ENCODE data around the gene ZNF883.
A peak's percentile ranks its signal among the peaks of the same experiment; 100 is the strongest.
"Not testable (repeated sequence)": the region's sequence is repeated elsewhere in the genome, so short reads cannot be mapped to it uniquely, and the experiment has no call there.

ZNF883 gene

DNA sequence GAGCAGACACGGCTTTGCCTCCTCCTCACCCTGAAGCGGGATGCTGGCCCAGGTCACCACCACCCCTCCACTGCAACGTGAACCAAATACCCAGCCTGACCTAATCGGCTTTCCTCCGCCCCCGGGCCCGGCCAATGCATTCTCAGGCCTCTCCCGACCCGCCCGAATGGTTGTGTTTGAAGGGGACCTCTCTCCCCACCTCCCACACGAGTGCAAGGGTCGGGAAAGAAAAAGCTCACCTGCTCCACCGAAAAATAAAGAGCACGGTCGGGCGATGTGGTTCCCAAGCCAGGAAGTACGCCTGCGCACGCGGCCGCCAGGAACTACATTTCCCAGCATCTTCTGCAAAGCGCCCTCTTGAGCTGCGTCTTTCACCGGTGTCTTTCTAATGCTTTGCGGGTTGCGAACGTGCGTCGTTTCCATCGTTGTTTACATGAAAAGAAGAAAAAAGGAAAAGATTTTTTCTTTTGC, at the start of gene ZNF883:
TSS of gene ZNF883 (minus strand) at position 282 of the 471 bp plus-strand sequence.
- H3K4me1 Mint-ChIP-seq = peaks cover 4 to 12% of the 10 kb centered on the region in 2 donors
- H3K27me3 Mint-ChIP-seq = peaks cover 14 to 49% of the 10 kb centered on the region in 2 donors
- peaks cover 4 to 30% of the 10 kb centered on the region in 2 donors for H3K36me3 Mint-ChIP-seq
- H3K9me3 Mint-ChIP-seq = peaks cover 13 to 19% of the 10 kb centered on the region in 2 donors
- peak within 1 kb of the TSS; percentile 70 for H3K27ac Mint-ChIP-seq
- H3K4me3 Mint-ChIP-seq = peak within 1 kb of the TSS; percentile 86 to 91
- DNase-seq = peak; percentile 23
- peak; percentile 83 to 88 for ATAC-seq (replicated peaks)

DNA sequence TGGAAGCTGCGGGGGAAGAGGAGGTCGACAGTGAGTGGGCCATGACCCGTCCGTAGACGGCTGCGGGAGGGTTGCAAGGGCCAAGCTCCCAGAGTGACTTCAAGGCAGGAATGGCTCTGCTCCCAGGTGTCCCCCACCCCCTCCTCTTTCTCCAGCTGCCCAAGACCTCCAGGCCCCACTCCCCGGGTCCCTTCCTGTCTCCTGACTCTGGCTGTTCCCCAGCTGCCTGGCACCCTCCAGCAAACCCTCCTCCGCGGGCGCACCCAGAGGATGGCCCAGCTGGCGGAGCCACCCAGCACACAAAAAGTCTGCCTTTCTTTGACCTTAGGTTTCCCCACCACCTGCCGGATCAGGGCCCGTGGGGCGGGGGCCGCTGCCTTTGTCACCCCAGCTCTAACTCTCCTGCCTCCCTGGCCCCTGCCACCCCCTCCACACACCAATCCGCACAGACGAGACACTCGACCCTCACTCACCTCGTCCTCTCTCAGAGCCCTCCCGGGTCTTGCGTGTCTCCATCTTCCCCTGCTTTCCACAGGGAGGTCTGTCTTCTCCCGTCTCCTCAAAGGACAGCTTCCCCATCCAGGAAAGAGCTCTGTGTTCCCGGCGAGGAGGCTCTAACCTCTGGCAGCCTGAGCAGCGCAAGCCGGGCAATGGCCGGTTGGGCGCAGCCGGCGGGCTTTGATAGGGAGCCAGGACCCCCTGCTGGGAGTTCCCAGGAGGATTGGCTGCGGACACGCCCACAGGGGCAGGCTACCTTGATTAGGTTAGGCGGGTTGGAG, 49.3 kb upstream of the ZNF883 start:
- H3K4me3 Mint-ChIP-seq; H3K9me3 Mint-ChIP-seq; DNase-seq; H3K4me1 Mint-ChIP-seq; H3K27ac Mint-ChIP-seq; H3K36me3 Mint-ChIP-seq; ATAC-seq (replicated peaks): not testable (repeated sequence)
- peaks cover 11 to 12% of the 10 kb centered on the region in 2 donors for H3K27me3 Mint-ChIP-seq

DNA sequence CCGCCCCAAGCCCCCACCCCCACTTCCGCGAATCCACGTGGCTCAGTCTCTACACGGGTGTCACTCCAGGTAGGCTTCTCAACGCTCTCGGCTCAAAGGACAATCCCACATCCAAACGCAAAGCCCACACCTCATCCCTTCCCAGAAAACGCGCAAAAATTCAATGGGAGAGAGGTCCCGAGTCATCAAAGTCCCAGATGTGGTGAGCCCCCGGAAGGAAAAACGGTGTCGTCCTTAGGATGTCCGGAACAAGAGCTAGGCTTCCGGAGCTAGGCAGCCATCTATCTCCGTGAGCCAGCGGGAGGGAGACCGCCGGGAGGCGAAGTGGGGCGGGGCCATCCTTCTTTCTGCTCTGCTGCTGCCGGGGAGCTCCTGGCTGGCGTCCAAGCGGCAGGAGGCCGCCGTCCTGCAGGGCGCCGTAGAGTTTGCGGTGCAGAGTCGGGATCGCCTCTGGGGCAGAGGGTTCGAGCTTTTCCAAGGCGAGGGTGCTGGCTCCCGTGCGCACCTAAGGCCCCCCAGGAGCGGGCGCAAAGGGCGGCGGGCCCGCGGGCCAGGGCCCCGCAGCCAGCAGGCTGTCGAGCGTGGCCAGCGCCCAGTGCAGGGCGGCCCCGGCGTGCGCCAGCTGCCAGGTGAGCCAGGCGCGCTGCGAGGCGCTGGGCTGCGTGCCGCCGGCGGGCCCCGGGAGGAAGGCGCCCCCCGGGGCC, 47.7 kb upstream of the ZNF883 start:
- H3K36me3 Mint-ChIP-seq; ATAC-seq (replicated peaks); H3K4me1 Mint-ChIP-seq; H3K9me3 Mint-ChIP-seq; DNase-seq: not testable (repeated sequence)
- Mint-ChIP-seq H3K27me3 (peaks cover 11 to 12% of the 10 kb centered on the region in 2 donors), H3K4me3 (peak overlapping the region in 1 of 2 donors; percentile 51), H3K27ac (peak overlapping the region; percentile 68)

DNA sequence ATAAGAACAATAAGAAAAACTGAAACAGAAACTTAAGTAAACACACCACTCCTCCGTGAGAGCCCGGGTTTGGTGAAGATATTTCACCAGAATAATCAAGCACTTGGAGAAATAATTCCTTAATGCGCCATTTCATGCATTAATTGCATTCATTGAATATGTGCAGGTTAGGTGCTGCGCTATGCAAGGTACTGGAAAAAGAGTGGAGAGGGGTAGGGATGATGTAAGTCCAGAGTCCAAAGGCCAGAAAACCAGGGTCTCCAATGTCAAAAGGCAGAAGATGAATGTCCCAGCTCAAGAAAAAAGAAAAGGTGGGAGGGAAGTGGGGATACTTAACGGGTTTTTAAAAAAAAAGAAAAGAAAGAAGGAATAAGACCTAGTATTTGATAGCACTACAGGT, 45.2 kb upstream of the ZNF883 start:
- ATAC-seq (replicated peaks) = no peak
- H3K4me3 Mint-ChIP-seq = no peak overlapping the region
- H3K9me3 Mint-ChIP-seq = peaks cover 4 to 5% of the 10 kb centered on the region in 2 donors
- H3K4me1 Mint-ChIP-seq = peaks cover 0 to 3% of the 10 kb centered on the region in 2 donors
- H3K27ac Mint-ChIP-seq = no peak overlapping the region
- peaks cover 2 to 8% of the 10 kb centered on the region in 2 donors for H3K36me3 Mint-ChIP-seq
- no peak for DNase-seq
- peaks cover 11 to 12% of the 10 kb centered on the region in 2 donors for H3K27me3 Mint-ChIP-seq

DNA sequence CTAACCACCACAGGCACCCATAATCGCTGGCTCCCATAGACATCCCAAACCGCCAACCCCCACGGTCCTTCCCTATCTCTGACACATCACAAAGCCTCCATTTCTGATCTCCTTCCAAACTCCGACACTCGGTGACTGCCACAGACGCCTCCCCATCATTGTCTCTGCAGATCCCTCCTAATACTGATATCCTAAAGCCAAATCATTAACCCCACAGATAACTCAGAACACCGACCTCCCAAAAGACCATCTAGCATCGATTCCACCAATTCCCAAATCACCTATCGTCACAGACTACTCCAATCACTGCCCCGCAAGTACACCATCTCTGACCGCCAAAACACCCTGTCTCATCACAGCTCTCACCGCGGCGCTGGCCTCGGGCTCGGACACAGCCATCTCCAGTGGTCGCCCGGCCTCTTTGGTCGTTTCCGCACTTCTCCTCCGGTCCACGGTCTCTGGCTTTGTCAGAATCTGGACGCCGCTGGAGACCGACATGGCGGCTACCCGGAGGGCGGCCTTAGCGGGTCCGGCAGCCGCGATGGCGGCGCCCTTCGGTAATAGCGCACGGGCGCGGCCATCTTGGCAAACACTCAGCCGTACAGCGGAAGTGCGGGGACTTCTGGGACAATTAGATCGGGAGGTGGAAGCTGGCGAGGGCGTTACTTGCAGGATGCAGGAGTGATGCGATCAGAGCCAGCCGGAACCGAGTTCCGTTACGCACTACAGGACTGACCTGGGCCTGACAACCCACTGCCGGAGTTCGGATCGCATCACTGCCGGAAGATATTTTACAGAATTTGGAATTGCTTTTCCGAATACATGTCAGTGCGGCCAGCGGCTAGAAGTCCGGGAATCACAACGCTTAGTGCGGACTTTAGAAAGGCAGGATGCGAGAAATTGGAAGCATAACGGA, 44.5 kb upstream of the ZNF883 start, which contains the start of gene ZFP37:
TSS of gene ZFP37 (minus strand) at position 534 of the 916 bp plus-strand sequence. CDS start at position 498, 36 bp downstream.
- H3K4me1 Mint-ChIP-seq = peaks cover 0 to 3% of the 10 kb centered on the region in 2 donors
- H3K9me3 Mint-ChIP-seq = peaks cover 4 to 5% of the 10 kb centered on the region in 2 donors
- peak; percentile 97 for ATAC-seq (replicated peaks)
- H3K36me3 Mint-ChIP-seq = peaks cover 2 to 8% of the 10 kb centered on the region in 2 donors
- H3K27ac Mint-ChIP-seq = no peak within 1 kb of the TSS
- peak; percentile 78 for DNase-seq
- H3K4me3 Mint-ChIP-seq = no peak within 1 kb of the TSS
- H3K27me3 Mint-ChIP-seq = peaks cover 11 to 12% of the 10 kb centered on the region in 2 donors

DNA sequence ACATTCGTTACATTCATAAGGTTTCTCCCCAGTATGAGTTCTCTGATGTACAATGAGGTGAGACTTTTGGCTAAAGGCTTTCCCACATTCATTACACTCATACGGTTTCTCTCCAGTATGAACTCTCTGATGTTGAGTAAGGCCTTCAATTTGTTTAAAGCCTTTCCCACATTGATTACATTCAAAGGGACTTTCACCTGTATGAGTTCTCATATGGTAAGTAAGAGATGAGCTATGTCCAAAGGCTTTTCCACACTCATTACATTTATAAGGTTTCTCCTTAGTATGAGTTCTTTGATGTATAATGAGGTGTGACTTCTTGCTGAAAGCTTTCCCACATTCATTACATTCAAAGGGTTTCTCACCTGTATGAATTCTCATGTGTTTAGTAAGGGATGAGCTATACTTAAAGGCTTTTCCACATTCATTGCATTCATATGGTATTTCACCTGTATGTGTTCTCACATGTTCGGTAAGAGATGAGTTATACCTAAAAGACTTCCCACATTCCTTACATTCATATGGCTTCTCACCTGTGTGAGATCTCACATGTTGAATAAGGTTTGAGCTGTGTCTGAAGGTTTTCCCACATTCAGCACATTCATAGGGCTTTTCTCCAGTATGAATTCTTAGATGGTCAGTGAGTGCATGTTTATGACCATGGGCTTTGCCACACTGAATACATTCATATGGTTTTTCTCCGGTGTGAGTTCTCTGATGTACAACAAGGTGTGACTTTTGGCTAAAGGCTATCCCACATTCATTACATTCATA, 31.1 kb upstream of the ZNF883 start:
- H3K27me3 Mint-ChIP-seq = no peaks in the 10 kb centered on the region
- no peak overlapping the region for H3K4me3 Mint-ChIP-seq
- peaks cover 40 to 60% of the 10 kb centered on the region in 2 donors for H3K36me3 Mint-ChIP-seq
- no peak overlapping the region for H3K27ac Mint-ChIP-seq
- H3K9me3 Mint-ChIP-seq = peaks cover 32% of the 10 kb centered on the region in 2 donors
- ATAC-seq (replicated peaks) (no peak), DNase-seq (no peak)
- no peaks in the 10 kb centered on the region for H3K4me1 Mint-ChIP-seq

DNA sequence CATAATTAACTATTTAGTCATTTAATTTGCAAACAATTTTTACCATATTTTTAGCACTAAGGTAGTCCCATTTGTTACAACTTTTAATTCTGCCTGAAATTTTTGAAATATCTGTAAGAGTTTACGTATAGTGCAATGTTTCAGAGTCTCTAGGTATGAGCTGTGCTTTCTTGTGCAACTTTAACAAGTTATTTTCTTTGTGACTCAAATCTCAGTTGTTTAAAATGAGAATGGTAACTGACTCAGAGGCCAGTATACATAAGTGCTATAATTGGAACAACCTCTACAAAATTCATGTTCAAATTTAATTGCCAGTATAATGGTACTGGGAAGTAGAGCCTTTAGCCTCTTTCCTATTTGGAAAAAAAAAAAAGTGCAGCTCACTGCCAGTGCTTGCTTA, 14.2 kb upstream of the ZNF883 start:
- H3K9me3 Mint-ChIP-seq = peaks cover 22 to 28% of the 10 kb centered on the region in 2 donors
- no peak for DNase-seq
- peaks cover 10 to 20% of the 10 kb centered on the region in 2 donors for H3K27me3 Mint-ChIP-seq
- H3K27ac Mint-ChIP-seq = no peak overlapping the region
- H3K4me3 Mint-ChIP-seq = no peak overlapping the region
- no peak for ATAC-seq (replicated peaks)
- H3K36me3 Mint-ChIP-seq = peaks cover 11 to 25% of the 10 kb centered on the region in 2 donors
- H3K4me1 Mint-ChIP-seq = no peaks in the 10 kb centered on the region

DNA sequence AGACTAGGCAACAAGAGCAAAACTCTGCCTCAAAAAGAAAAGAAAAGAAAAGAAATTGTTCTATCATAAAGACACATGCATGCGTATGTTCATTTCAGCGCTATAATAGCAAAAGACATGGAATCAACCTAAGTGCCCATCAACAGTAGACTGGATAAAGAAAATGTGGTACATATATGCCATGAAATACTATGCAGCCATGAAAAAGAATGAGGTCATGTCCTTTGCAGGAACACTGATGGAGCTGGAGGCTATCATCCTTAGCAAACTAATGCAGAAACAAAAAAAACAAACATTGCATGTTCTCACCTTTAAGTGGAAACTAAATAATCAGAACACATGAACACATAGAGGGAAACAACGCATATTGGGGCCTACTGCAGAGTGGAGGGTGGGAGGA, 6.3 kb upstream of the ZNF883 start:
- H3K27me3 Mint-ChIP-seq = peaks cover 3 to 17% of the 10 kb centered on the region in 2 donors
- peaks cover 6 to 7% of the 10 kb centered on the region in 2 donors for H3K36me3 Mint-ChIP-seq
- H3K4me3 Mint-ChIP-seq = no peak overlapping the region
- DNase-seq = no peak
- peaks cover 0 to 4% of the 10 kb centered on the region in 2 donors for H3K4me1 Mint-ChIP-seq
- H3K9me3 Mint-ChIP-seq = peaks cover 18 to 33% of the 10 kb centered on the region in 2 donors
- ATAC-seq (replicated peaks) = no peak
- no peak overlapping the region for H3K27ac Mint-ChIP-seq

DNA sequence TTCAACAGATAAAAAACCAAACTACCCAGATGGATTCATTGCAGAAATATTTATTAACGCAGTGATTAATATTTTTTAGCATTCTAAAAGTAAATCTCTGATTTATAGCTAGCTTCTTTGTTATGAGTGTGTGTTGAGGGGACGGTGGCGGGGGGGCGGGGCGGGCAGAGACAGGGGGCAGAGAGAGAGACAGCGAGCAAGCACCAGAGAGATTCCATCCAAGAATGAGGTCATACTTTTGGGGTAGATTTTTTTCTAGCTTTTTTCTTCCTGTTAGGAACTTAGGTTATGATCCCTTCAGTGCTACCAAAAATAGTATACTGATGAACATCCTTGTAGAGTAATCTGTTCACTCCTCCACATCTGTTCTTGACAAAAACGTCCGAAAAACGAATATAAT, 500 bp upstream of the ZNF883 start:
- H3K27me3 Mint-ChIP-seq = peaks cover 14 to 49% of the 10 kb centered on the region in 2 donors
- DNase-seq = no peak
- no peak overlapping the region for H3K4me3 Mint-ChIP-seq
- H3K9me3 Mint-ChIP-seq = peaks cover 13 to 20% of the 10 kb centered on the region in 2 donors
- H3K4me1 Mint-ChIP-seq = peaks cover 4 to 12% of the 10 kb centered on the region in 2 donors
- no peak for ATAC-seq (replicated peaks)
- no peak overlapping the region for H3K27ac Mint-ChIP-seq
- H3K36me3 Mint-ChIP-seq = peaks cover 4 to 25% of the 10 kb centered on the region in 2 donors

DNA sequence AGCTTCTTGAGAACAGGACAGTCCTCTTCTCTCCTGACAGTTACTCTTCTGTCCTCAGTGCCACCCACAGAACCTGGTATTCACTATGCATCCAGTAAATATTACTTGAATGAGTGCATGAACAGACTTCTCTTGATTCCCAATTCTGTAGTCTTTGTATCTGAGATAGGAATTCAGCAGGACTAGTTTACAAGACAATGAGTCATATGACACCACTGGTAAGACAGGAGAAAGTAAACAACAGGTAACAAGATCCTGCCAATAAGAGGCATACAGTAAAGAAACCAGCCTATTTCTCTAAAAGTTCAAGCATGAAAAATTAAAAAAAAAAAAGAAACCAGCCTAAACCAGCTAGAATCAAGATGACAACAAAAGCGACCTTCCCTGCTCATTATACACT, 6.2 kb downstream of the ZNF883 start:
- H3K4me1 Mint-ChIP-seq = no peaks in the 10 kb centered on the region
- H3K9me3 Mint-ChIP-seq = peaks cover 25 to 37% of the 10 kb centered on the region in 2 donors
- no peak overlapping the region for H3K27ac Mint-ChIP-seq
- peaks cover 15 to 46% of the 10 kb centered on the region in 2 donors for H3K36me3 Mint-ChIP-seq
- no peak overlapping the region for H3K4me3 Mint-ChIP-seq
- ATAC-seq (replicated peaks) (no peak), DNase-seq (no peak)
- peaks cover 3 to 12% of the 10 kb centered on the region in 2 donors for H3K27me3 Mint-ChIP-seq

DNA sequence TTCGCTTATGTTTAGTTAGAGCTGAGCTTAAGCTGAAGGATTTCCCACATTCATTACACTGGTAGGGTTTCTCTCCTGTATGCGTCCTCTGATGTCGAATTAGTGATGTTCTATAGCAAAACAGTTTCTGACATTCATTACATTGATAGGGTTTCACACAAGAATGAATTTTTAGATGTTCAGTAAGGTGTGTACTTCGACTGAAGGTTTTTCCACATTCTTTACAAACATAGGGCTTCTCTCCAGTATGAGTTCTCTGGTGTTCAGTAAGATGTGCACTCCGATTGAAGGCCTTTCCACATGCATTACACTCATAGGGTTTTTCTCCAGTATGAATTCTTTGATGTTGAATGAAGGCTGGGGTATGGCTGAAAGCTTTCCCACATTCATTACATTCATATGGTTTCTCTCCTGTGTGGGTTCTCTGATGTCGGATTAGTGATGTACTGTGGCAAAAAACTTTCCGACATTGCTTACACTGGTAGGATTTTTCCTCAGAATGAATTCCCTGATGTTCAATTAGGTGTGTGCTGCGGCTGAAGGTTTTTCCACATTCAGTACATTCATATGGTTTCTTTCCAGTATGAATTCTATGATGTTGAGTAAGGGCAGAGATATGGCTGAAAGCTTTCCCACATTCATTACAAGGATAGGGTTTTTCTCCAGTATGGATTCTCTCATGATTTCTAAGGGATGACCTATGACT, 14.6 kb downstream of the ZNF883 start:
- Mint-ChIP-seq H3K4me3 (no peak overlapping the region), H3K9me3 (peaks cover 42 to 54% of the 10 kb centered on the region in 2 donors), H3K36me3 (peaks cover 30 to 63% of the 10 kb centered on the region in 2 donors), H3K4me1 (no peaks in the 10 kb centered on the region), H3K27me3 (peaks cover 0 to 11% of the 10 kb centered on the region in 2 donors), H3K27ac (no peak overlapping the region)
- ATAC-seq (replicated peaks) (no peak), DNase-seq (no peak)

DNA sequence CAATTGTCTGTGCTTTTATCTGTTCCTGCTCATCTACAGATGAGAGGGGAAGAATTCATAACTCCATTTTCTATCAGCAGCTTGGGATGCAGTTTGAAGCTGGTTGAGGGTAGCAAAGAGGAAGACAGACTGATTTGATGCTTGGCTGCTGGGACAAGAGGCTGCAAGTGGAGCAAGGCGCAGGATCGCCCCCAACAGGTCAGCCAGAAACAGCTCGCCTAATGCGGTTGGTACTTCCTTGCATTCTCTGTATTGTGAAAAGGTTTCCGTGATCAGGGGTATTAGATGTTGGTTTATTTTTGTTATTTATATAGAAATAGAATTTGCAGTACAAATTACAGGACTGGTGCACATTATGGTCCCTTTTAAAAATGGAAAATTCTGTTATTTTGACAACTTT, 40.6 kb downstream of the ZNF883 start:
- DNase-seq = no peak
- Mint-ChIP-seq H3K36me3 (no peaks in the 10 kb centered on the region), H3K9me3 (peaks cover 2 to 4% of the 10 kb centered on the region in 2 donors), H3K27ac (no peak overlapping the region), H3K27me3 (peaks cover 32 to 53% of the 10 kb centered on the region in 2 donors), H3K4me3 (no peak overlapping the region), H3K4me1 (no peaks in the 10 kb centered on the region)
- ATAC-seq (replicated peaks) = peak in 1 of 2 donors; percentile 36

Data from stimulated activated naive B cell treated with anti-CD40 and anti-IgM and Interleukin-4, amounts not matched to agents 10 μg/mL and 1 μg/mL and 100 μg/mL, for 72 hours (primary cell).